GM12865 (cell line): ENCODE results near the gene TUBGCP4.

Experiments used
- DNase-seq: peaks from one replicate; pipeline ENCODE4 v3.0.0; 2010; ENCODE audit warnings: low read depth
- H3K4me3 ChIP-seq: 2 replicates; pipeline ENCODE4 v1.5.1; 2011; ENCODE audit warnings: mild to moderate bottlenecking, low read depth, low read length, control low read depth
- TF ChIP-seq, protein P1 (sequence below): IDR thresholded peaks from 2 replicates; pipeline ENCODE4 v1.5.1; 2011; ENCODE audit warnings: low read length, control low read depth, low read depth, inconsistent platforms; ENCODE audit not compliant: insufficient read depth; ENCODE audit errors: missing control alignments

Gene TUBGCP4

GRCh38 chr15:43406189-43406588 lies 35.3 kb downstream of the TUBGCP4 start:
- no peak for DNase-seq
- TF ChIP-seq, protein P1, sequence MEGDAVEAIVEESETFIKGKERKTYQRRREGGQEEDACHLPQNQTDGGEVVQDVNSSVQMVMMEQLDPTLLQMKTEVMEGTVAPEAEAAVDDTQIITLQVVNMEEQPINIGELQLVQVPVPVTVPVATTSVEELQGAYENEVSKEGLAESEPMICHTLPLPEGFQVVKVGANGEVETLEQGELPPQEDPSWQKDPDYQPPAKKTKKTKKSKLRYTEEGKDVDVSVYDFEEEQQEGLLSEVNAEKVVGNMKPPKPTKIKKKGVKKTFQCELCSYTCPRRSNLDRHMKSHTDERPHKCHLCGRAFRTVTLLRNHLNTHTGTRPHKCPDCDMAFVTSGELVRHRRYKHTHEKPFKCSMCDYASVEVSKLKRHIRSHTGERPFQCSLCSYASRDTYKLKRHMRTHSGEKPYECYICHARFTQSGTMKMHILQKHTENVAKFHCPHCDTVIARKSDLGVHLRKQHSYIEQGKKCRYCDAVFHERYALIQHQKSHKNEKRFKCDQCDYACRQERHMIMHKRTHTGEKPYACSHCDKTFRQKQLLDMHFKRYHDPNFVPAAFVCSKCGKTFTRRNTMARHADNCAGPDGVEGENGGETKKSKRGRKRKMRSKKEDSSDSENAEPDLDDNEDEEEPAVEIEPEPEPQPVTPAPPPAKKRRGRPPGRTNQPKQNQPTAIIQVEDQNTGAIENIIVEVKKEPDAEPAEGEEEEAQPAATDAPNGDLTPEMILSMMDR, result no peak
- no peak overlapping the region for H3K4me3 ChIP-seq

GRCh38 chr15:43406808-43407207 lies 35.9 kb downstream of the TUBGCP4 start:
- no peak overlapping the region for H3K4me3 ChIP-seq
- TF ChIP-seq, protein P1, result no peak
- no peak for DNase-seq

DNA sequence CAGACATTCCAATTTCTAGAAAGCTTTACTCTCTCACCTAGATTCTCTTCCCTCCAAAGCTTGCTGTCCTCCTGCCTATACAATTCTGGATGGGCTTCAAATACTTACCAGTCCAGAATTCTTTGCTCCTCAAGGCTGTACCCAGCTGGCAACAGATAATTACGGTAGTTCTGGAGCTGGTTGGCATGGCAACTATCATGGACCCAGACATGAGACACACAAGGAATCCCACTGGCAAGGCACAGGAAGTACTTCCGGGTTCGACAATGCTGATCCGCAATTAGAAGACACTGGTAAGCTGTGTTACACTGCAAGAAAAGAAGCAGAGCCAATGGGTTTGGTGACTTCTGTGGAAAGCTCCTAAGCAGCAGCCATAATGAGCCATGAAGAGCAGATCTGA lies 37.9 kb downstream of the TUBGCP4 start:
- no peak for DNase-seq
- TF ChIP-seq, protein P1, result no peak
- H3K4me3 ChIP-seq, result no peak overlapping the region

DNA sequence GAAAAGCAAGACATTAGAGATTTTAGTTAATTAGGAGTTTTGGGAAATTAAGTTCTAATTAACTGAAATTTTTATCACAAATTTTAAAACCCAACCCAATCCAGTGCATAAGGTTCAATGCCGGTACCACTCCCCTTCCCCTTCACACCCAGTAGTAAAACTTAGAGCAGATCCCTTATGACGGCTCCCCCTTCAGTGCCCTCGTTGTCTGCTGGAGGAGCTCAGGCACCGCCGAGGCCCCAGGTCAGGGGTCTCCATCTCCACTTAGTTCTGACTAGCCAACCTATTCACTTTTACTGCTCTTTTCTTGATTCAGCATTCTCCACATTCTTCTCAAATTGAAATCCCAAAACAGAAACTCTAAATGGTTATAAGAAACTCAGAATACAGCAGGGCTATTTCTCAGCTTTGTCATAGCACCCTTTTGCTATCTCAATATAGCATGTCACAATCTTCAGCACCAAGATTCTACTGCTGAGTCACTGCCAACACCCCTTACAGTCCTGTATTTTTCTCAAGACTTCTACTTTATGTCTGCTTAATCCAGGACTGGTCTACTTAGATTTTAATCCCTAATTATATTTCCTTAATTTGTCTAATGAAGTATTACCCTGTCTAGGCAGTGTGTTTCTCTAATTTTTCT lies 39.8 kb downstream of the TUBGCP4 start:
- DNase-seq, result no peak
- H3K4me3 ChIP-seq, result no peak overlapping the region
- TF ChIP-seq, protein P1, result no peak

DNA sequence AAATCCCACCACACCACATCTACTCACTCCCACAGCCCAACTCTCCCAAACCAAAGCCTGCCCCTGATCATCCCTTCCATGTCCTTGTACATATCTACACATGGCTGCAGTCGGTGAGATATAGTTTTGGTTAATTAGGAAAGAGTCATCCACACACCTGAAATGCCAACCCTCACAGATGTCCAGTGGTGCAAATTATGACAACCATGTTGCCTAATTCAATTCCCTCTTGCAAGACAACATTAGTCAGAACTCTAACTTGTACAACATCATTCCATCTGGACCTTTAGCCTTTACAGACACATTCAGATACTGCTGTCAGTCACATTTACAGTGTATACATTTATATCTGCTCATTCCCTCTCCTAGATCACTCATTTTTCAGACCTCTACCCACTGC lies 41.2 kb downstream of the TUBGCP4 start:
- no peak for DNase-seq
- TF ChIP-seq, protein P1, result no peak

GRCh38 chr15:43414196-43414595 lies 43.3 kb downstream of the TUBGCP4 start:
- no peak for DNase-seq
- no peak overlapping the region for H3K4me3 ChIP-seq
- TF ChIP-seq, protein P1, result no peak

More for the DNA sequence above, 41.2 kb downstream of the TUBGCP4 start:
- H3K4me3 ChIP-seq, result no peak overlapping the region

GRCh38 chr15:43420435-43420834 lies 49.5 kb downstream of the TUBGCP4 start:
- H3K4me3 ChIP-seq, result no peak overlapping the region
- TF ChIP-seq, protein P1, result no peak
- no peak for DNase-seq
